ENCODE results near the gene TANK. TPM values are rescaled to one million over a fixed set of nuclear protein-coding genes. Genes with fewer than 3 reads are reported as not detected.
A peak's percentile ranks its signal among the peaks of the same experiment; 100 is the strongest.

Gene TANK
- total and polyA plus RNA-seq, 2 of the 13 experiments (the other 11 are each of a cell fraction or from before 2014, with no cell fraction given): 66.9 to 96.1 TPM

- TF ChIP-seq ZNF549 (CRISPR knock-in tag; IDR thresholded peaks at IDR 0.05) (no peak), E2F5 (CRISPR knock-in tag; conservative IDR thresholded peaks at IDR 0.05) (no peak), THAP11 (CRISPR knock-in tag; IDR thresholded peaks at IDR 0.05) (no peak), ZNF564 (CRISPR knock-in tag; IDR thresholded peaks at IDR 0.05) (no peak), ATRX (CRISPR knock-in tag; IDR thresholded peaks at IDR 0.05; ENCODE audit: borderline replicate concordance) (no peak), ZBTB37 (CRISPR knock-in tag; IDR thresholded peaks at IDR 0.05) (no peak), ZNF292 (CRISPR knock-in tag; IDR thresholded peaks at IDR 0.05; ENCODE audit: borderline replicate concordance, low read depth) (no peak), SKI (IDR thresholded peaks at IDR 0.05; ENCODE audit: partially characterized antibody) (peak; percentile 37), ZNF10 (CRISPR knock-in tag; IDR thresholded peaks at IDR 0.05; ENCODE audit: borderline replicate concordance, low read depth) (no peak), HINFP (CRISPR knock-in tag; IDR thresholded peaks at IDR 0.05; ENCODE audit: low read depth) (no peak), LRRFIP1 (CRISPR knock-in tag; conservative IDR thresholded peaks at IDR 0.05) (no peak), CREM (IDR thresholded peaks at IDR 0.05) (peak; percentile 90), CREM (CRISPR knock-in tag; IDR thresholded peaks at IDR 0.05) (no peak), MEIS1 (CRISPR knock-in tag; IDR thresholded peaks at IDR 0.05; ENCODE audit: borderline replicate concordance) (peak; percentile 37; the same call in 1 of the 2 replicates), NFE2L2 (IDR thresholded peaks at IDR 0.05; ENCODE audit: low read length) (no peak), PATZ1 (CRISPR knock-in tag; IDR thresholded peaks at IDR 0.05) (peak; percentile 16; the same call in 1 of the 2 replicates)
- TF ChIP-seq, protein P1, sequence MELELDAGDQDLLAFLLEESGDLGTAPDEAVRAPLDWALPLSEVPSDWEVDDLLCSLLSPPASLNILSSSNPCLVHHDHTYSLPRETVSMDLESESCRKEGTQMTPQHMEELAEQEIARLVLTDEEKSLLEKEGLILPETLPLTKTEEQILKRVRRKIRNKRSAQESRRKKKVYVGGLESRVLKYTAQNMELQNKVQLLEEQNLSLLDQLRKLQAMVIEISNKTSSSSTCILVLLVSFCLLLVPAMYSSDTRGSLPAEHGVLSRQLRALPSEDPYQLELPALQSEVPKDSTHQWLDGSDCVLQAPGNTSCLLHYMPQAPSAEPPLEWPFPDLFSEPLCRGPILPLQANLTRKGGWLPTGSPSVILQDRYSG (CRISPR knock-in tag; IDR thresholded peaks at IDR 0.05): no peak
- TF ChIP-seq, protein P2, sequence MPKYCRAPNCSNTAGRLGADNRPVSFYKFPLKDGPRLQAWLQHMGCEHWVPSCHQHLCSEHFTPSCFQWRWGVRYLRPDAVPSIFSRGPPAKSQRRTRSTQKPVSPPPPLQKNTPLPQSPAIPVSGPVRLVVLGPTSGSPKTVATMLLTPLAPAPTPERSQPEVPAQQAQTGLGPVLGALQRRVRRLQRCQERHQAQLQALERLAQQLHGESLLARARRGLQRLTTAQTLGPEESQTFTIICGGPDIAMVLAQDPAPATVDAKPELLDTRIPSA (CRISPR knock-in tag; IDR thresholded peaks at IDR 0.05; ENCODE audit: borderline replicate concordance): no peak
Measured at GRCh38 chr2:161115605-161116380, 44.4 kb upstream of the TANK start (continued).

All from HepG2 (cell line).